GM21367 (cell line): ENCODE data around the gene IL1RL1.

Experiments used
- ATAC-seq: cut with Tn5 transposase; IDR thresholded peaks from one replicate; pipeline ENCODE4 v1.9.1; 2021; ENCODE audit not compliant: unreplicated experiment

Gene IL1RL1

DNA sequence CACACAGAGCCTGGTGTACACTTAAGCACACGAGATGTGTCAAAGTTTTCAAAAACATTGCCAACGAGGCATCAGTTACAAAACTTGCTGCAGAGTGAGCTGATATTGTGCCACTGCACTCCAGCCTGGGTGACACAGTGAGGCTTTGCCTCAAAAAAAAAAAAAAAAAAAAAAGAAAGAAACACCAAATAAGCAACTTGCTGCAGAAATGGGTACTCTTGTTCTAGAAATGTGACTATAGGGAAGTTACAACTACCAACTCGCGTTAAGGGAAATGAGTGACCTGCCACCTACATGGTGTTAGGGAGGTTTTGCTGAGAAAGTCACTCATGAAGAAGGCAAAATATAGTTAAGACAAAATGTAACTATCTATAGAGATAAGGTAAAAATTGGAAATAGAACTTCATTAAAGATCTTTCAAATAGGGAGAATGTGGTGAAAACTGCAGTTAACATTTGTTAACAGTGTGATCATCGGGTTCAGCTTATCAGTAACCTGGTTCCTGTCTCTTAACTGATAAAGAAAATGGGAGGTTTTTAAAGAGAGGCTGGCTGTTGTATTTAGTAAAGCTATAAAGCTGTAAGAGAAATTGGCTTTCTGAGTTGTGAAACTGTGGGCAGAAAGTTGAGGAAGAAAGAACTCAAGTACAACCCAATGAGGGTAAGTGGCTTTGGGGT, at the start of gene IL1RL1:
IL1RL1 (plus strand) TSS at position 600 of the 677 bp plus-strand sequence. CDS start 26,702 bp downstream, outside the sequence.
- no peak for ATAC-seq

DNA sequence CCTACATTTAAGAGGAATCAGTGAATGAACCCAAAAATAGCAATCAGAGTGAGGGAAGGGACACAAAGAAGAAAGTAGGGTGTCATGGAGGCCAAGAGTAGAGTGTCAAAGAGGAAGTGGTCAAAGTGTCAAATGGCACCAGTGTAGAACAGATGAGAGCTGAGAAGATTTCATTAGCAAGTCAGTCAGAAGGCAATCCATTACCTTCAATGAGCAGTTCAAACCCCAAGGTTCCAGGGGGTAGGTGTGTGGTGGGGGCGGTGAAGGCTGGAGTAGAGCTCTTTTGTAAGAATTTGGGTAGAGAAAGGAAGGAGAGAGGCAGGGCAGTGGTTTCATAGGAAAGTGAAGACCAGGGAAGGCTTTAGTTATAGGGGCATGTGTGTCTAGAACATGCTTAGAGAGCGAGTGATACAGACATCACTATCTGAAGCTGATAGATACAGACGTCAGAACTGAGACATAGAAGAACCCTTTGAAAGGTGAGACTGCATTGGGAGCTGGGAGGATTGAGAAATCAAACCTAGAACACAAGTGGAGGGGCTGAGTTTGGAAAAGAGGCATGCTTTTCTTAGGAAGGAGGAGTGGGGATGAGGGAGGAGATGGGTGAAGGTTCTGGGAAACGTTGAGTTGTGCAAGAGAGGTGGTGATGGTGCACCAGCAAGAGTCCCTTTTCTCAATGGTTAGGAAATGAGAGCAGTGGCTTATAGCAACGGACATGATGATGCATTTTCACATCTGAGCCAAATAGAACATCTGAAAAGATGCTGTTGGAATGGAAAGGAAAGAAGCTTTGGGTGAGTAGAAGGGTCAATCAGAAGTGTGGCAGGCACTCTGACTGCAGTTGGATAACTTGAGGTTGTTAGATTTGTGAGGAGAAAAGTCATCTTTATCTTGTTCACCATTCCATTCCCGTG, 48.9 kb upstream of the IL1RL1 start:
- ATAC-seq, result no peak

DNA sequence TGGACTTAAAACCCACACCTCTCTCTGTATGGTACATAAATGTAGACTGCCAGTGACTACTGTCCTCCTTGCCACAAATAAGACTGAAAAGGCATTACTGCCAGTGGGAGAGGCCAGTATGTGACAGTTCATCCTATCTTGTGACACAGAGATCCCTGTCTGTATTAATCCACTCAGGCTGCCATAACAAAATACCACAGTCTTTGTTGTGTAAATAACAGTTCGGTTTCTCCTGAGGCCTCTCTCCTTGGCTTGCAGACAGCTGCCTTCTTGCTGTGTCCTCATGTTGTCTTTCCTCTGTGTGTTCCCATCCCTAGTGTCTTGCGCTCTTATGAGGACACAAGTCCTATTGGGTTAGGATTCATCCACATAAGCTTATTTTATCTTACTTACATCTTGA, 46.4 kb upstream of the IL1RL1 start:
- ATAC-seq, result no peak

DNA sequence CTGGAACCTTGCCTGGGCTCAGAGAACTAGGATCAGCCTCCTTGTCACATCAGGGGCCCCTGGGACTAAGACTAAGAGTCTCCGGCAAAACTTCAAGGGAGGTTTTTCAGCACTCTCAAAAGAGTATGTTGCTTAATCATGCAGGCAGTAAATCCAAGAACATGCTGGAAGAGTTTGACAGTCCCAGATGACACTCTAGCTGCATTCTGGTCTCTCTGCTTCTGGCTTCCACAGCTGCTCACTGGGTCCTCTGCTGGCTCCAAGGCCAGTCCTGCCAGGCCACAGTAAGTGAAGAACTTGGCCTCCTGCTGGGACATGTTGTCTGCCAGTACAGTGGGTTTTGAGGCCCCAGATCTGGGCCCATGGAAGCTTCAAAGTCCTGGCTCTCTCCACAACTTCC, 45.2 kb upstream of the IL1RL1 start:
- ATAC-seq, result no peak

DNA sequence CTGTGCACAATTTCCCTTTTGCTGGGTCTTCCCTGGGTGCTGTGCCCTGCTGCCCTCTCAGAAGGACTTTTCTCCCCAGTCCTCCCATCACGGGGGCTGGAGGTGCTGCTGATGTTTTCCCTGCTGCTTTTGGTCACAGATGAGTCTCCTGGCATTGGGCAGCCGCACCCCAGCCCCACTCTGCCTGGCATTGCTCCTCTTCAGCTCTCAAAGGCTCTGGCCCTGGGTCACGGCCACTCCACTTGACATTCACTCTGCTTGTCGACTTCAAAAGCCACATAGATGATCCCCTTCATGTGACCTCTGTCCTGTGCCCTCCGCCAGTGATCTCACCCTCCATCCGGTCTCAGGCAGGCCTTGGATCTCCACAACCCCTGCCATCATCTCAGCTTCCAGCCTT, 43.6 kb upstream of the IL1RL1 start:
- no peak for ATAC-seq

DNA sequence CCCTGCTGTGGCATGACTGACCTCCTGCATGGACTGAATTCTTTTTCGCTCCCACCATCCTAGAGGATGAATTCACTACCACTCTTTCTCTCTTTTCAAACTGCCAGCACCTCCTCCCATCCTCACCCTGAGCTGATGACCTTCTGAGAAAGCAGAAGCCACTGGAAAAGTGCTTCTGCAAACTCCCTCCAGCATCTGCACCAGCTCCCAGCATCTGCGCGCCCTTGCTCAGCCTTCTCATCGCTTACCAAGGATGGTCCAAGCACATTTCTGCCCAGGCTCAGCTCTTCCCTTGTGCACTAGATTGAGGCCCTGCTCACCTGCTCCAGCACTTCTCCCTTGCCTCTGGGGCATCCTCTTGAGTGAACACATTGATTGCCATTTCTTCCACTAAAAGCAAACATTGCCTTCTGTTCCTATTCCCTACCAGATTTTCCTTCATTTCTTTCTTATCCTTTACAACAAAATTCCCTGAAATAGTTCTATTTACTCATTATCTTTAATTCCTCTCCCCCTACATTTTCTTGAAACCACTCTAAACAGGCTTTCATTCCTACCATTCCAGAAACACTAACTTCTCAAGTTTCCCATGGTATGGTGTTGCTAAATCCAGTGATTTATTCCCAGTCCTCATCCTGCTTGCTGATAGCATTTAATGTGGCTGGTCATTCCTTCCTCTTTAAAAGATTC, 42.7 kb upstream of the IL1RL1 start:
- no peak for ATAC-seq

DNA sequence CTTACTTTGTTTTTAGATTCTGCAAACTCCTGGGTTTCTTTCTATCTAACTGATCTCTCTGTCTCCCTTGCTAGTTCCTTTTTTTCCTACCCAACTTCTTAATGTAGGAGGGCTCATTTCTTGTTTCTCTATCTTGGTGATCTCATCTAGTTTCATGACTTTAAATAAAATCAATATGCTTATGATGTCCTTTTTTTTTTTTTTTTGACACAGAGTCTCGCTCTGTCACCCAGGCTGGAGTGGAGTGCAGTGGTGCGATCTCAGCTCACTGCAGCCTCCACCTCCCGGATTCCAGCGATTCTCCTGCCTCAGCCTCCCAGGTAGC, 42.2 kb upstream of the IL1RL1 start:
- no peak for ATAC-seq

DNA sequence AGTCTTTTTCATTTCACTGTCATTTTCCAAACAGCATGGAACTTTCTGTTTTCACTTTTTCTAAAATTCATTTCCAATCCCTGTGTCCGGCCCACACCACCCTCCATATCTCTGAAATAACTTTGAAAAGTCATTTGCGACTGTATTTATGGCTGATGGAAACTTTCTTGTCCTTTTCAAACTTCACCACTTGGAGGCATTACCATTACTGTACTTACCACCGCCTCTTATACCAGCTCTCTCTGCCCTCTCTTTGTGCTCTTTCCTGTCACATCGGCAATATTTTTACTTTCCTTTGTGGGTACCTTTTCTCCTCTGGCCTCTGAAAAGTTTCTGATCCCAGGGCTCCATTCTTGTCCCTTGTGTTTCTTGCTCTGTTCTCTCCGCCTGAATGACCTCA, 39.5 kb upstream of the IL1RL1 start:
- no peak for ATAC-seq

DNA sequence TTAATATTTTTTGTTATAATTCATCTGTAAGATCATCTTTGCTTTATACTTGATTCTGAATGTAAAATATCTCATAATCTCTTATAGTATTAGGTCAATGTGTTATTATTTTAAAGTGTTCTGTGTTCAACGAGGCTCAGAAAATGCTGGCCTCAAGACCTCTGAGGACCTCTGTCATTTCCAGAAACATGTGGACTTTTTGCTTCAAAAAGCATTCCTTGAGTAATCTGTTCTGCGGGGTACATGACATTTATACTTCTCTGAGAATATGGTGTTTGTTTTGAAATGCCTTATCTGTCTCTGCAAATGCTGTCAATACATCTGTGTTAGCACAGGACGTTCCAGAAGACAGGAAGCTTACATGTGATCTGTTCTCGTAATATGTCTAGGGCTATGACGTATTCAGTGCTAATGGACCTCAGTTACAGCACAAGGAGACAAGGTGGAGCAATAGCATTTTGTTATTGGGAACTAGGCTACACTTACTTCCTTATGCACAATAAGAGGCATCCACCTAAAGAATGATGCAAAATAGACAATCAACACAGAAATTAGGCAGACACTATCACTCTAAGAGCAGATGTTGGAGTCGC, 37.6 kb upstream of the IL1RL1 start:
- ATAC-seq, result no peak

DNA sequence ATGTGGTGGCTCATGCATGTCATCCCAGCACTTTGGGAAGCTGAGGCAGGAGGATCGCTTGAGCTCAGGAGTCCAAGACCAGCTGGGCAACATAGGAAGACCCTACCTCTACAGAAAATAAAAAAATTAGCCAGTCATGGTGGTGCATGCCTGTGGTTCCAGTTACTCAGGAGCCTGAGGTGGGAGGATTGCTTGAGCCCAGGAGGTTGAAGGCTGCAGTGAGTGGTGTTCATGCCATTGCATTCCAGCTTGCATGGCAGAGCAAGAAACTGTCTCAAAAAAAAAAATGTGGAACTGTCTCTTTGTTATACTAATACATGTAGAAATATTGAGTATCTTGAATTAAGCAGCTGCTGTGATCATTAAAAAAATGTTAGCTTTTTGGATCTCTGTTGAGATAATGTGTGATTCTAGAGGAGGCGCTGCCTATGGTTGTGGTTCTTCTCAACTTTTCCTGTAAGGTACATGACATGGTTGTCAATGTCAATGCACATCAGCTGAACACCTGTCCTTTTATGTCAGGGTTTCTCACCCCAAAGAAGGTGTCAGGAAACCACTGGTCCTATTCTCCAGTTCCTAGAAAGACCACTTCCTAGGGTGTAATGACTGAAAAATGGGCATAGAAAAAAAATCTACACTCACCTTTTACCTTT, 34.7 kb upstream of the IL1RL1 start:
- ATAC-seq, result no peak

DNA sequence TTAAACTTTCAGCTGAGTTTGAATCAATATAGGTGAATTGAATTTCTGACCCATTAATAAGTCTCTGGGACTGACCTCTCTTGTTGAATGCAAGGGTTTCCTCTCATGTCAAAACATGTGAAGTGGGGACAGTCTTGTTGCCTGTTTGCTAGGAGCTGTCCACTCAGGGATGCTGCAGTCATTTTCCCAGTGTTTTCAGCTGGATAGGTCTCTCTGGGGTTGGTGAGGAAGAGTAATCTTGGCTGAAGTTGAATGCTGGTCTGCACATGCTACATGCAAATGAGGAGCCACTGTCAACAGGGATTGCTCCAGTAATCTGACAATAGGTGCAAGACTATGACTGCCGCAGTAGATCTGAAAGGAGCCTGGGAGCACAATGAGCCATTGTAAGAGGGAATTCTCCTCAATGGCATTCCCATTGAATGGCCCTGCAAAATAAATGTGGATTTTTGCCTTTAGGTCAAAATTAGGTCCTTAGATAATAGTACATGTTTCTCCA, 34.1 kb upstream of the IL1RL1 start:
- no peak for ATAC-seq

DNA sequence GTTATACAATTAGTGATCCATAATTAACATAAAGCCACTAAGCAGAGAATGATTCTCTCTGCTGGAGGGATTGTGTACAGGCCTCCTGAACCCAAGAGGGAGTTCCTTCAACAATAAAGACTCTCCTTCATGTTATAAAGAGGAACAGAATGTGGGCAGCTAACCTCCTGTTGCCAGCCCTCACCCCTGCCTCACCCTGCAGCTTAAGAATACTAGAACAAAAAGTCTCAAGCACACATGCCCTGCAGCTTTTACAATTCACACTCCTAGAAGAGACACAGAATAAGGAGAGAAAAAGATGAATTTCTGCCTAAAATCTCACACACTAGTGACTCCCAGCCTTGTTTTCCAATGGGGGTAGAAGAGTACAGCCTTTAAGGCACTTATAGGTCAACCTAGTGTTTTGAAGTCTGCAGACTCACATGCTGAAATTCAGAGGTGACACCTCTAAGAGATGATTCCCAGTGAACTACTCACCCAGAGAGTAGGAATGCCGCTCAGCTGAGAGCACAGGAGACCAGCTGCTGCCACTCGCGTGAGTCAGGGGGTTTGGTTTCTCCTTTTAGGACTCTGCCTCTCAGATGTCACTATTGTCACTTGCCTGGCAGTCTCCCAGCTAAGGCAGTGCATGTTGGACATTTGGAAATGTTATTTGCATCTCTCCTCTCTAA, 32.5 kb upstream of the IL1RL1 start:
- ATAC-seq, result no peak

DNA sequence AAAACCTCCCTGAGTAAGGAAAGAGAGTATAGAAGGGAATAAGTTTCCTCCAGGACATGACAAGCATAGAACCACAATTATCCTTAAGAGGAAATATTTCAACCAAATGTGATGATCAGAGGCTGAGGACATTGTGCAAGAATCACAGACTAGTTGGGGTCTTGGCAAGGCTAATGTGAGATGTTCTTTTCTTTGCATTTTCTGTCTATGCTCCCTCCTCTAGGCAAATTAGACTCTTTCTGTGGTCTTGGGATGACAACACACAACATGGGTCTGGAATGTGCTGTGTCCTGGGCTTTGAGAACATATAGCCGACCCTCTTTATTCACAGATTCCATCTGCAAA, 32.0 kb upstream of the IL1RL1 start:
- ATAC-seq, result no peak

DNA sequence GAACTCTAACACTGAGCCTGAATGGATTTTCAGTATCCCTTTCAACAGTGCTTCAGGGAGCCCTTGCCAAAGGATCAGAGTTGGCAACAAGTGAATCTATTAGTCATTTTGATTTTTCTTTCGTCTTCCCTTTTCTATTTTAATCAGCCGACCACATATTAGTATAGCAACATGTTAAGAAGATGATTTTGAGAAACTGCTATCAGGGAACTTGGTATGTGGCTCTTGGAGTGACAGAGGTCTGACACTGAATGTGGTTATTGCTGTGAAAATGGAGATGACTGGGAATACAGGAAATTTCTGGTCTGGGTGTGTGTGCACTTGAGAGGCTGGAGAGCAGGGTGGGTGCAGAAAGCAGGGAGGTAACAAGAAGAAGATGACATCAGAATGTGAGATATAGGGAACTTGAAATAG, 28.7 kb upstream of the IL1RL1 start:
- no peak for ATAC-seq

DNA sequence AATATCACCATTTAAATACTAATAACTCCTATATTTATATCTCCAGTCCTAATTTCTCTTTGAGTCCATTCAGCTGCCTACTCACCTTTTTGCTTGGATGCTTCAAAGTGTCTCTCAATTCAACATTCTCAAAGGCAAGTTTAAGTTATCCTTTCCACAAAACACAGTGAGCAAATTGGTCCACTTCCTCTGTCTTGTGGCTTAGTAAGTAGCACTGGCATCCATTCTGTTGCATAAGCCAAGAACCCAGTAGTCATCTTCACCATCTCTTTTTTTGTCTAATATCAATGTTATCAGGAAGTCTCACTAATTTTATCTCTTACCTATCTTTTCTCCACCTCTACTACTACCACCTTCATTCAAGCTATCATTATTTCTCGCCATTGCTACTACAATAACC, 27.4 kb upstream of the IL1RL1 start:
- ATAC-seq, result no peak

DNA sequence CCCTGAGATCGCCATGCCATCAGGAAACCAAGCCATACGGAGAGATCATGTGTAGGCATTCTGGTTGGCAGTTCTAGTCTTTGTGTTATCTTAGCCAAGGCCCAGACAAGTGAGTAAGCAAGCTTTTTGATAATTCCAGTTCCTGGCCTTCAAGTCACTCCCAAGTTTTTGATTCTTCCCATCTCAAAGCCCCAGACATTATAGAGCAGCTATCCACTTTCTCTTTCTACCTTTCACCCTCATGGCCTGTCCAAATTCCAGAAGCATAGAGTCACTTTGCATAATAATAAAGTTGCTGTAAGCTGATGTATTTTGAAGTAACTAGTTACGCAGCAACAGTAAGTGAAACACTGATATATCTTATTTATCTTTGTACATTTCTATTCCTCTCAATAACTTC, 26.8 kb upstream of the IL1RL1 start:
- no peak for ATAC-seq

DNA sequence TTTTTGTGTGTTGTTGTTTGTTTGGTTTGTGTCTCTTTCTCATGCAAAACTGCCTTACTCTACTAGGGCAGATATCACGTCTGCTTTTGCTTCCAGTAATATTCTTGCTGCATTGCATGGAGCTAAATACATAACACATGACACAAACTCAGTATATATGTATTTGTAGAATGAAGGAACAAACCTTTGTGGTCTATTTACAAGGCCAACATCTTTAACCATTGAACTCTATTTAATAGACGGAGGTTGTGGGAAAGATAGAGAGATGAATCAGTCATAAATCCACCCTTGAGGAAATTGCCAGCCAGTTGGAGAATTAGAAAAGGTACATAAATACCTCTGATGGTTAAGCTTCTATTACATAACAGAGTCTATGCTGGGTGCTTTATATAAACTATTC, 26.0 kb upstream of the IL1RL1 start:
- ATAC-seq, result no peak

DNA sequence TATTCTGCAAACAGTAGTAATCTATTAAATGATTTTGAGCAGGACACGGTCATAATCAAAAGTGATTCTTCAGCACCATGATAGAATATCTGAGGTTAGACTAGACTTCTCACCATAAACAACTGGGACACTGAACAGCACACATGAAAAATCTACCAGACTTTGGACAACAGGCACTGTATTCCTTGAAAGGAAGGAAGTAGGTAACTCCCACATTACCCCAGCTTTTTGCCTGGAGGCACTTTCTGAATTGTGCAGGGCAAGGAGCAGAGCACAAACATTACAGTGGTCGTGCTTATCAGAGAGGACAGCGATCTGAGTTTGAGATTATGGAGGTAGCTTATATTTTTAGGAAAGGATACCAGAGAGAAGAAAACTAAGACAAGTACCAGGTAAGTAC, 25.3 kb upstream of the IL1RL1 start:
- ATAC-seq, result no peak

DNA sequence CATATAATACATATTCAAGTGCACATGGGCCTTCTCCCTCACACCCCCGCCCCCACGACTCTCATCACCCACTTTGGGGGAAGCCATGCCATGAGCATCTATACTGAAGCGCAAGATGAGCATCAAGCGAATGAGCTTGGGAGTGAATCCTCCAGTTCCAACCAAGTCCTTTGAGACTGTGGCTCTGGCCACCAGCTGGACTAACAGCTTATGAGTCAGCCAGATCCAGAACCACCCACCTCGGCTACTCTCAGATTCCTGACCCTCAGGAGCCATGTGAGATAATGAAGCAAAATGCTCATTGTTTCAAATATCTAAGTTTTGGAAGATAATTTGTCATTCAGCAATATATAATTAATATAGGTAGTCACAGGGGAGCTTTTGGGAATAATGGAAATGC, 22.2 kb upstream of the IL1RL1 start:
- ATAC-seq, result no peak

DNA sequence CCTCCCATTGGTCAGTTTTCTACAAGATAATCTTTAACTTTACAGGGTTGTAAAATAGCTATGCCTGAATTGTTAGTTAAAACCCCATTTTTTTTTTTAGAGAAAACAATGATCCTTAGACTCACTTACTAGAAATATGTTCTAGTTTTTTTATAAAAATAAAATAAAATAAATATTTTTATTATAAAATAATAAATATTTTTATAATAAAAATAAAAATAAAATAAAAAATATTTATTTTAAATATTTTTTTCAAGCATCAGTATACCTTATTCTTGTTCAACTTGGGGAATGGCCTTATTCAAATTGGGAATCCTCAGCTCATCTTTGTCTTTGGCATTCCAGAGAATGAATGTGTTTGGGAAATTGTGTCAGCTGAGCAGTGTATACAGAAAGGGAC, 20.8 kb upstream of the IL1RL1 start:
- no peak for ATAC-seq
